ENCODE measurements around the gene KREMEN1. TPM values are rescaled to one million over a fixed set of nuclear protein-coding genes. Genes with fewer than 3 reads are reported as not detected.

The KREMEN1 gene
- total RNA-seq, 4 donors from 2014 or later: 7.6 to 15.9 (median 8.9) TPM

GRCh38 chr22:29208502-29208862 is 135.6 kb downstream of the KREMEN1 start:
- TF ChIP-seq, protein P1, sequence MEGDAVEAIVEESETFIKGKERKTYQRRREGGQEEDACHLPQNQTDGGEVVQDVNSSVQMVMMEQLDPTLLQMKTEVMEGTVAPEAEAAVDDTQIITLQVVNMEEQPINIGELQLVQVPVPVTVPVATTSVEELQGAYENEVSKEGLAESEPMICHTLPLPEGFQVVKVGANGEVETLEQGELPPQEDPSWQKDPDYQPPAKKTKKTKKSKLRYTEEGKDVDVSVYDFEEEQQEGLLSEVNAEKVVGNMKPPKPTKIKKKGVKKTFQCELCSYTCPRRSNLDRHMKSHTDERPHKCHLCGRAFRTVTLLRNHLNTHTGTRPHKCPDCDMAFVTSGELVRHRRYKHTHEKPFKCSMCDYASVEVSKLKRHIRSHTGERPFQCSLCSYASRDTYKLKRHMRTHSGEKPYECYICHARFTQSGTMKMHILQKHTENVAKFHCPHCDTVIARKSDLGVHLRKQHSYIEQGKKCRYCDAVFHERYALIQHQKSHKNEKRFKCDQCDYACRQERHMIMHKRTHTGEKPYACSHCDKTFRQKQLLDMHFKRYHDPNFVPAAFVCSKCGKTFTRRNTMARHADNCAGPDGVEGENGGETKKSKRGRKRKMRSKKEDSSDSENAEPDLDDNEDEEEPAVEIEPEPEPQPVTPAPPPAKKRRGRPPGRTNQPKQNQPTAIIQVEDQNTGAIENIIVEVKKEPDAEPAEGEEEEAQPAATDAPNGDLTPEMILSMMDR (IDR thresholded peaks at IDR 0.05; ENCODE audit: low read depth): no peak

GRCh38 chr22:29208879-29209623 is 136.2 kb downstream of the KREMEN1 start:
- TF ChIP-seq, protein P1 (IDR thresholded peaks at IDR 0.05; ENCODE audit: low read depth): no peak

GRCh38 chr22:29209624-29209929 is 136.7 kb downstream of the KREMEN1 start:
- TF ChIP-seq, protein P1 (IDR thresholded peaks at IDR 0.05; ENCODE audit: low read depth): no peak

DNA sequence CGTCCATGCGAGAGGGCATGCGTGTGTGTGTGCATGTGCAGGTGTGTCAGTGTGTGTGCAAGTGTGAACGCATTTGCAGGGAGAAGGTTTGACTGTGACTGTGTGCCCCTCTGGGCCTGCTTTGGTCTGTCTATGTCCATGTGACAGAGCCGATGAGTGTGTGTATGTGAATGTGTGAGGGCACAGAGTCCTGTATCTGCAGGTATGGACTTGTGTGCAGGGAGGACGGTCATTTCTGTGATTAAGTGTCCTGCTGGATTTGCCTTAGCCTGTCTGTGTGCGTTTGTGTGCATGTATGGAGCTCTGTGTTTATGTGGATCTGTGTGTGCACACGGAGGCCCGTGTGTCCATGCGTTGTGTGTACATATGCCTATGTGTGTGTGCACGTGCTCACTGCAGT is 138.2 kb downstream of the KREMEN1 start:
- TF ChIP-seq, protein P1 (IDR thresholded peaks at IDR 0.05; ENCODE audit: low read depth): no peak

DNA sequence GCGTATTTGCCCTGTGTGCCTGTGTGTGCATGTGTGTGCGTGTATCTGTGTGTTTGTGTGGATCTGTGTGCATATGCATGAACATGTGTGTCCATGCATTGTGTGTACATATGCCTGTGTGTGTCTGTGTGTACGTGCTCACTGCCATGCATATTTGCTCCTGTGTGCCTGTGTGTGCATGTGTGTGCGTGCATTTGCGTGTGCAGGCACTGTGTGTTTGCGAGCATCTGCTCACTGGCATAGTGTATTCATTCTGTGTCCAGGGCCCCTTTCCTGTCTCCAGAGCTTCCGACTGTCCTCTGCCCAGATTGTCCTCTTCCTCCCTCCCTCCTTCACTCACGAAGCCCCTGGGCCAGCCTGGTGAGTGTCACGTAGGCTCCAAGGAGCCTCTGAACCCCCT is 138.6 kb downstream of the KREMEN1 start:
- TF ChIP-seq, protein P1 (IDR thresholded peaks at IDR 0.05; ENCODE audit: low read depth): no peak

DNA sequence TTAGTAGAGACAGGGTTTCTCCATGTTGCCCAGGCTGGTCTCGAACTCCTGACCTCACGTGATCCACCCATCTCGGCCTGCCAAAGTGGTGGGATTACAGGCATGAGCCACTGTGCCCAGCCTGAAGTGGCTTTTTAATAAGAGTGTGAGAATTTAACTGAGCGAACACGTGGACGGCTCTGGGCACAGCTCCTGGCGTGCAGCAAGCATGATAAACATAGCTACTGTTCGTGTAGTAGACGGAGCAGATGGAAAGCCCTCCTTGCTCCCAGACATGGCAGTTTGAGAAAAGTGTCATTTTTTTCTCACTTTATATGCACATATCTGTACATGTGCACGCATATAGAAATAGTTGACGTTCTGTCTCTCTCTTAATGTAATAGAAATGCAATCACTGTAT is 139.9 kb downstream of the KREMEN1 start:
- TF ChIP-seq, protein P1 (IDR thresholded peaks at IDR 0.05; ENCODE audit: low read depth): no peak

- TF ChIP-seq, protein P1 (IDR thresholded peaks at IDR 0.05; ENCODE audit: low read depth): no peak
These were observed 140.7 kb downstream of the KREMEN1 start for GRCh38 chr22:29213493-29213892.
